ENCODE measurements around the gene PNMT. TPM values are rescaled to one million over a fixed set of nuclear protein-coding genes. Genes with fewer than 3 reads are reported as not detected.

Gene PNMT
- polyA plus RNA-seq, 4 donors, result 1.4 to 7.8 (median 4.9) TPM

- Histone ChIP-seq H3K36me3 (ENCODE audit: control insufficient read depth in 3 of 3, insufficient read depth in 2 of 3, low read depth in 1 of 3, low read length in 3 of 3) (peaks cover 0 to 7% (median 0%) of the 10 kb centered on the region in 3 donors), H3K27me3 (ENCODE audit: control insufficient read depth in 3 of 3, insufficient read depth in 3 of 3, low read length in 3 of 3) (peaks cover 0 to 13% (median 12%) of the 10 kb centered on the region in 3 donors), H3K4me1 (ENCODE audit: control insufficient read depth in 3 of 3, insufficient read depth in 2 of 3, low read depth in 1 of 3, low read length in 2 of 3) (peaks cover 2 to 49% (median 3%) of the 10 kb centered on the region in 3 donors), H3K9me3 (ENCODE audit: control insufficient read depth in 2 of 2, insufficient read depth in 1 of 2, low read depth in 1 of 2, low read length in 1 of 2) (no peaks in the 10 kb centered on the region), H3K27ac (ENCODE audit: low read depth in 1 of 3, low read length in 2 of 3) (peak overlapping the region in 1 of 3 donors; percentile 2), H3K4me3 (ENCODE audit: low read depth in 1 of 3, low read length in 3 of 3) (no peak overlapping the region)
- WGBS, 3 donors, result 36 to 46% (median 37%) methylated on average over 4 to 5 of the region's 5 CpGs
- no peak for FAIRE-seq
- DNase-seq, result peak in 1 of 2 donors; percentile 28
Measured at GRCh38 chr17:39625198-39625785, 43.0 kb upstream of the PNMT start.

GRCh38 chr17:39626171-39627046 lies 41.8 kb upstream of the PNMT start, which contains the start of gene PPP1R1B:
Gene PPP1R1B, plus strand, starts transcription at chr17:39626952. Its CDS starts 441 bp downstream, at chr17:39627393.
- Histone ChIP-seq H3K27me3 (ENCODE audit: control insufficient read depth in 3 of 3, insufficient read depth in 3 of 3, low read length in 3 of 3) (peaks cover 0 to 13% (median 12%) of the 10 kb centered on the region in 3 donors), H3K36me3 (ENCODE audit: control insufficient read depth in 3 of 3, insufficient read depth in 2 of 3, low read depth in 1 of 3, low read length in 3 of 3) (peaks cover 0 to 8% (median 0%) of the 10 kb centered on the region in 3 donors), H3K4me1 (ENCODE audit: control insufficient read depth in 3 of 3, insufficient read depth in 2 of 3, low read depth in 1 of 3, low read length in 2 of 3) (peaks cover 2 to 54% (median 3%) of the 10 kb centered on the region in 3 donors), H3K4me3 (ENCODE audit: low read depth in 1 of 3, low read length in 3 of 3) (peak within 1 kb of the TSS; percentile 44 to 52 (median 48)), H3K9me3 (ENCODE audit: control insufficient read depth in 2 of 2, insufficient read depth in 1 of 2, low read depth in 1 of 2, low read length in 1 of 2) (no peaks in the 10 kb centered on the region), H3K27ac (ENCODE audit: low read depth in 1 of 3, low read length in 2 of 3) (peak within 1 kb of the TSS; percentile 60 to 91 (median 85))
- DNase-seq (peak; percentile 42 to 52), FAIRE-seq (no peak)
- 9 to 13% (median 10%) methylated on average over 29 of the region's 29 CpGs for WGBS, 3 donors

DNA sequence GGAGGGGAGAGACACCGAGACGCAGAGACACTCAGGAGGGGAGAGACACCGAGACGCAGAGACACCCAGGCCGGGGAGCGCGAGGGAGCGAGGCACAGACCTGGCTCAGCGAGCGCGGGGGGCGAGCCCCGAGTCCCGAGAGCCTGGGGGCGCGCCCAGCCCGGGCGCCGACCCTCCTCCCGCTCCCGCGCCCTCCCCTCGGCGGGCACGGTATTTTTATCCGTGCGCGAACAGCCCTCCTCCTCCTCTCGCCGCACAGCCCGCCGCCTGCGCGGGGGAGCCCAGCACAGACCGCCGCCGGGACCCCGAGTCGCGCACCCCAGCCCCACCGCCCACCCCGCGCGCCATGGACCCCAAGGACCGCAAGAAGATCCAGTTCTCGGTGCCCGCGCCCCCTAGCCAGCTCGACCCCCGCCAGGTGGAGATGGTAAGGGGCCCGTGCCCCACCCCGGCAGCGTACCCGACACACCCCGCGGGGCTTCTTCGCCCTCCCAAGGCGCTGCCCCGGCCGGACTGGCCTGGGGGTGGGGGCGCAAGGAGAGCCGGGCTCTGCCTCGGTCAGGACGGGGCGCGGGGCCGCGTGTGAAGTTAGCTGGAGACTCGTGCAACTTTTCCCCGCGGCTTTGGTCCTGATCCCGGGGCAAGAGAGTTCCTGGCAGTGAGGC lies 41.1 kb upstream of the PNMT start:
- H3K36me3 ChIP-seq (ENCODE audit: control insufficient read depth in 3 of 3, insufficient read depth in 2 of 3, low read depth in 1 of 3, low read length in 3 of 3), result peaks cover 0 to 8% (median 0%) of the 10 kb centered on the region in 3 donors
- H3K27me3 ChIP-seq (ENCODE audit: control insufficient read depth in 3 of 3, insufficient read depth in 3 of 3, low read length in 3 of 3), result peaks cover 0 to 13% (median 12%) of the 10 kb centered on the region in 3 donors
- DNase-seq, result peak in 1 of 2 donors; percentile 34
- no peaks in the 10 kb centered on the region for H3K9me3 ChIP-seq (ENCODE audit: control insufficient read depth in 2 of 2, insufficient read depth in 1 of 2, low read depth in 1 of 2, low read length in 1 of 2)
- FAIRE-seq, result no peak
- peaks cover 2 to 57% (median 3%) of the 10 kb centered on the region in 3 donors for H3K4me1 ChIP-seq (ENCODE audit: control insufficient read depth in 3 of 3, insufficient read depth in 2 of 3, low read depth in 1 of 3, low read length in 2 of 3)
- peak overlapping the region; percentile 44 to 52 (median 48) for H3K4me3 ChIP-seq (ENCODE audit: low read depth in 1 of 3, low read length in 3 of 3)
- H3K27ac ChIP-seq (ENCODE audit: low read depth in 1 of 3, low read length in 2 of 3), result peak overlapping the region; percentile 60 to 91 (median 85)
- 2 to 12% (median 5%) methylated on average over 34 to 72 of the region's 72 CpGs for WGBS, 3 donors

- Histone ChIP-seq H3K4me3 (ENCODE audit: low read depth in 1 of 3, low read length in 3 of 3) (peak overlapping the region; percentile 22 to 52 (median 48)), H3K9me3 (ENCODE audit: control insufficient read depth in 2 of 2, insufficient read depth in 1 of 2, low read depth in 1 of 2, low read length in 1 of 2) (no peaks in the 10 kb centered on the region), H3K27me3 (ENCODE audit: control insufficient read depth in 3 of 3, insufficient read depth in 3 of 3, low read length in 3 of 3) (peaks cover 0 to 13% (median 12%) of the 10 kb centered on the region in 3 donors), H3K36me3 (ENCODE audit: control insufficient read depth in 3 of 3, insufficient read depth in 2 of 3, low read depth in 1 of 3, low read length in 3 of 3) (peaks cover 0 to 8% (median 0%) of the 10 kb centered on the region in 3 donors), H3K4me1 (ENCODE audit: control insufficient read depth in 3 of 3, insufficient read depth in 2 of 3, low read depth in 1 of 3, low read length in 2 of 3) (peaks cover 2 to 63% (median 3%) of the 10 kb centered on the region in 3 donors), H3K27ac (ENCODE audit: low read depth in 1 of 3, low read length in 2 of 3) (peak overlapping the region; percentile 60 to 91 (median 85))
- WGBS, 3 donors, result 15 to 48% (median 25%) methylated on average over 15 to 16 of the region's 16 CpGs
- peak; percentile 61 to 73 for DNase-seq
- no peak for FAIRE-seq
Measured at GRCh38 chr17:39627712-39628516, 40.3 kb upstream of the PNMT start.

- Histone ChIP-seq H3K4me1 (ENCODE audit: control insufficient read depth in 3 of 3, insufficient read depth in 2 of 3, low read depth in 1 of 3, low read length in 2 of 3) (peaks cover 0 to 70% (median 3%) of the 10 kb centered on the region in 3 donors), H3K27me3 (ENCODE audit: control insufficient read depth in 3 of 3, insufficient read depth in 3 of 3, low read length in 3 of 3) (peaks cover 0 to 13% (median 12%) of the 10 kb centered on the region in 3 donors), H3K4me3 (ENCODE audit: low read depth in 1 of 3, low read length in 3 of 3) (peak overlapping the region in 1 of 3 donors; percentile 4), H3K27ac (ENCODE audit: low read depth in 1 of 3, low read length in 2 of 3) (peak overlapping the region; percentile 60 to 91 (median 68)), H3K36me3 (ENCODE audit: control insufficient read depth in 3 of 3, insufficient read depth in 2 of 3, low read depth in 1 of 3, low read length in 3 of 3) (peaks cover 0 to 11% (median 0%) of the 10 kb centered on the region in 3 donors), H3K9me3 (ENCODE audit: control insufficient read depth in 2 of 2, insufficient read depth in 1 of 2, low read depth in 1 of 2, low read length in 1 of 2) (no peaks in the 10 kb centered on the region)
- FAIRE-seq, result no peak
- DNase-seq, result peak; percentile 67 to 96
- 19 to 47% (median 21%) methylated on average over 10 of the region's 10 CpGs for WGBS, 3 donors
Measured at GRCh38 chr17:39628655-39629493, 39.4 kb upstream of the PNMT start.

- H3K4me3 ChIP-seq (ENCODE audit: low read depth in 1 of 3, low read length in 3 of 3), result peak overlapping the region in 1 of 3 donors; percentile 3
- peak overlapping the region; percentile 60 to 91 (median 64) for H3K27ac ChIP-seq (ENCODE audit: low read depth in 1 of 3, low read length in 2 of 3)
- WGBS, 3 donors, result 7 to 58% (median 23%) methylated on average over 3 of the region's 3 CpGs
- peaks cover 0 to 13% (median 12%) of the 10 kb centered on the region in 3 donors for H3K27me3 ChIP-seq (ENCODE audit: control insufficient read depth in 3 of 3, insufficient read depth in 3 of 3, low read length in 3 of 3)
- peak in 1 of 2 donors; percentile 82 for DNase-seq
- no peak for FAIRE-seq
- peaks cover 0 to 15% (median 0%) of the 10 kb centered on the region in 3 donors for H3K36me3 ChIP-seq (ENCODE audit: control insufficient read depth in 3 of 3, insufficient read depth in 2 of 3, low read depth in 1 of 3, low read length in 3 of 3)
- peaks cover 0 to 75% (median 3%) of the 10 kb centered on the region in 3 donors for H3K4me1 ChIP-seq (ENCODE audit: control insufficient read depth in 3 of 3, insufficient read depth in 2 of 3, low read depth in 1 of 3, low read length in 2 of 3)
- H3K9me3 ChIP-seq (ENCODE audit: control insufficient read depth in 2 of 2, insufficient read depth in 1 of 2, low read depth in 1 of 2, low read length in 1 of 2), result no peaks in the 10 kb centered on the region
Measured at GRCh38 chr17:39629494-39629880, 38.8 kb upstream of the PNMT start.

GRCh38 chr17:39629898-39630297 lies 38.4 kb upstream of the PNMT start:
- peaks cover 0 to 77% (median 3%) of the 10 kb centered on the region in 3 donors for H3K4me1 ChIP-seq (ENCODE audit: control insufficient read depth in 3 of 3, insufficient read depth in 2 of 3, low read depth in 1 of 3, low read length in 2 of 3)
- H3K27me3 ChIP-seq (ENCODE audit: control insufficient read depth in 3 of 3, insufficient read depth in 3 of 3, low read length in 3 of 3), result peaks cover 0 to 13% (median 12%) of the 10 kb centered on the region in 3 donors

More at GRCh38 chr17:39629898-39630297, 38.4 kb upstream of the PNMT start:
- Histone ChIP-seq H3K36me3 (ENCODE audit: control insufficient read depth in 3 of 3, insufficient read depth in 2 of 3, low read depth in 1 of 3, low read length in 3 of 3) (peaks cover 0 to 15% (median 0%) of the 10 kb centered on the region in 3 donors), H3K4me3 (ENCODE audit: low read depth in 1 of 3, low read length in 3 of 3) (peak overlapping the region in 1 of 3 donors; percentile 3), H3K9me3 (ENCODE audit: control insufficient read depth in 2 of 2, insufficient read depth in 1 of 2, low read depth in 1 of 2, low read length in 1 of 2) (no peaks in the 10 kb centered on the region), H3K27ac (ENCODE audit: low read depth in 1 of 3, low read length in 2 of 3) (peak overlapping the region; percentile 60 to 91 (median 64))
- no peak for DNase-seq
- no peak for FAIRE-seq
- whole genome bisulfite sequencing, 3 donors, result 23 to 53% (median 27%) methylated on average over 12 of the region's 12 CpGs

Data from small intestine (tissue), 7 donors.